Hindlimb muscle (tissue), 1 donor: ENCODE data around the gene ABCC8. TPM values are rescaled to one million over a fixed set of nuclear protein-coding genes. Genes with fewer than 3 reads are reported as not detected.

Experiments used
- DNase-seq: peaks from one replicate; pipeline ENCODE4 v3.0.0-alpha.2; 2013
- polyA plus RNA-seq: library from polyadenylated mRNA; unstranded; fragments of 120-200 nt; gene quantifications from one replicate; pipeline ENCODE4 v1.2.1, GENCODE V29; 2013; ENCODE audit not compliant: insufficient read length

The ABCC8 gene
- polyA plus RNA-seq, 1 donor = 3.5 TPM

DNA sequence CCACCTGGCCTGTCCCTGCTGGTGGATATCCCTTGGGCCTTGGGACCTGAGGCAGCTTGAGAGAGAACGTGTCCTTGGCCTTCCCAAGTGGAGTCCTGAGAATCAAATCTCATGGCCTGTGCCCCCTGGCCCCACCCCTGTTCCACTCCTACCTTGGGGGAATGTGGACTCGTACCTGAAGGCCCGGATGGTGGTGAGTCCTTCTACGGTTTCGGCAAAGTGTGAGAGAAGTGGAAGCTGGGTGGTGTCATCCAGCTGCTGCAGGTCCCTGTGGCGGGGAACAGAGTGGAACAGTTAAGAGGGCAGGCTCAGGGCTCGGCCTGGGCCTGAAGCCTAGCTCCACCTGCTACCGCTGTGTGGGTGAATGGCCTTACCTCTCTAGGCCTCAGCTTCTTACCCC lies 74.2 kb downstream of the ABCC8 start:
- no peak for DNase-seq

DNA sequence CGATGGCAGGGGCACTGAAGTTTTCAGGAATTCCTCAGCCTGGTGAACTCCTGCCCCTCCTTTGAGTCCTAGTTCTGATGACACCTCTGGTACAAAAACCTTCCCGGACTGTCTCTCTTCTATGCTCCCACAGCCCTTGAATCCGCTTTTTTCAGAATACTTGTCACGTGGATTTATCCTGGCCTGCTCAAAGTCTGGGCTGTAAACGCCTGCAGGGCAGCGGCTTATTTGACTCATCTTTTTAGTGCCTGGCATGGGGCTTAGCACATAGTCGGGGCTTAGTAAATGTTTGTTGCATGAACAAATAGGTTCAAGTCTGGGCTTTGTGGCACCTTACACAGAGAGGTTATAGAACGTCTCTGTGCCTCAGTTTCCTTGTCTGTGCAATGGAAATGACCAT lies 74.8 kb downstream of the ABCC8 start:
- no peak for DNase-seq

DNA sequence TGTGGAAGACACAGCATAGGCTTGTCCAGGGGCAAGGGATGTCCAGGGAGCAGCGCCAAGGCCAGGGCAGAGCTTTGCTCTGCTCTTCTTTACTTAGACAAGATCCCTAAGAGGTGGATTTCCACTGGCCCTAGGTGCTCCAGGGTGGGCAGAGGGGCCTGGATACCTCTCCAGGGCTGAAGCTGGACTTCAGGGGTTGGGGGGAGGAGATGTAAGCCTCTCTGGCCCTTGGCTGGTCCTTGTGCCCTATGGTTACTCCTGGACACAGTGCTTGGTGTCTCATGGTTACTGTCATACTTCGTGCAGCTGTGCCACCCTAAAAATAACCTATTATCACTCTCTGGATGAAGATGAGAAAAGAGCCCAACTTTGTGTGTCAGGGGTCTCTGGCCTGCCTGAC lies 75.3 kb downstream of the ABCC8 start:
- DNase-seq = no peak

DNA sequence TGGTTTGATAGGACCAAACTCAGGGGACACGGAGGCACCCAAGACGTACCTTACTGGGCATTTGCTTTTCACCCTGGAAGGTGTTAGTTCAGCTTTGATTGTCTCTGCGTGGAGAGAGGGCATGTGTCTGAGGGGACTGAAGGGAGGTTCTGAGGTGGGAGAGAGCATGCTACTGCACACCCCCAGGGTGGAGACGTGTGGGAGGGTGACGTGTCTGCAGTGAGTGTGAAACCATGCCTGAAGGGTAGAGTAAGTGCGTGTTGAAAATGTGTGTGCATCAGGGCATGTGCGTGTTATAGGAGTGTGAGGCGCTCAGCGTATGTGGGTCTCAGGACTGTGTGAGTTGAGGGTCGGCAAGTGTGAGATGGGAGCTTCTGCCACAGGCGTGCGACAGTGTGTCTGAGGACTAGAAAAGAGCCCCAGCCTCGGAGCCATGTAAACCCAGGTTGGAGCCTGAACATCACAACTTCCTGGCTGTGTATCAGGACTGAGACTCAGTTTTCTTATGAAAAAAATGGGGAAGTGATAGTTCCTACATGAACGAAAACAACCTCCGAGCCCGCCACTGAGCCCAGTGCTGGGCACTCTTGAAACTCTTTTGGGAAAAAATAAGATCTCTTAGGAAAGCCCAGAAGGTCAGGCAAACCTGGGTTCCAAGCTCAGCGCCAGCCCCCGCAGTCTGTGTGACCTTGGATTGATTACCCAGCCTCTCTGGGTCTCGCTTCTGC lies 76.4 kb downstream of the ABCC8 start:
- DNase-seq = no peak

DNA sequence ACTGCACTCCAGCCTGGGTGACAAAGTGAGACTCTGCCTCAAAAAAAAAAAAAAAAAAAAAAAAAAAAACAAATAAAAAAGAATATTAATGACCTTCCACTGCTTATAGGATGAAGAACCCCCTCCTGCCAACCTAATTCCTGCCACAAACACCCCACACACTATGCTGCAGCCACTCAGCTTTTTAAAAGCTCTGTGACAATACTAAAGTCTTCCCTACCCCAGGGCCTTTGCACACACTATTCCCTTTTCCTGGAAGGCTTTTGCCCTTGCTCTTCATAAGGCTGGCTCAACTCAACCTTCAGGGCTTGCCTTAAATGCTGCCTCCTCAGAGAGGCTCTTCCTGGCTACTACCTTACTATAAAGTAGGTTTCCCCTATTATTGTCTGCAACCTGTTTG lies 77.4 kb downstream of the ABCC8 start:
- DNase-seq = no peak

DNA sequence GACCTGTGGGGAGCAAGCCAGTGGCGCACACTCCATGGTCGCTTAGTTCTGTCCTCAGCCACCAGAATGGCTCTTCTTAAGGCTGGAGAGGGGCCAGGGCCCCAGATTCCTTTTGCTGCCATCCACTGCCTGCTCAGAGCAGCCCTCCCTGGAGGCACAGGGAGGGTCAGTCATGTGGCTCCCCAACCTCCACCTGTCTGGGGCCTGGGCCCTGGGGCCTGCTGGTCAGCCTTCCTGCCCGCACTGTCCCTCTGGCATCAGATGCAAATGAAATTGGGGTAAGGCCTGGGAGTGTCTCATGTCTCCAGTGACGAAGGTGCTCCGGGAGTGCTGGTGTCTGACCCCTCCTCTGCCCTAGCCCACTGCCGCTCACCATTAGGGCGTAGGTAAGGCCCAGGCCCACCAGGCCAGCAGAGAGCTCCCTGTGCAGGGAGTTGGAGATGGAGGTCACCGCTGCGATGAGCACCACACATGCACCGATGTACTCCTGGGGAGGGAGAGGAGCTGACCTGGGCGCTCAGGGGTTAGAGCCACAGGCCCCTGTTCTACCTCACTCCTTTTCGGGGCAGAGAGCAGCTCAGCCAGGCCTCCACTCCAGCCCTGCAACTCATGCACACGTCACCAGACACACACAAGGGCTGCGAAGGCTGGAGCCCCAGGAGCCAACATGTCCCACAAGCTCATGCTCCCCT lies 79.2 kb downstream of the ABCC8 start:
- no peak for DNase-seq

DNA sequence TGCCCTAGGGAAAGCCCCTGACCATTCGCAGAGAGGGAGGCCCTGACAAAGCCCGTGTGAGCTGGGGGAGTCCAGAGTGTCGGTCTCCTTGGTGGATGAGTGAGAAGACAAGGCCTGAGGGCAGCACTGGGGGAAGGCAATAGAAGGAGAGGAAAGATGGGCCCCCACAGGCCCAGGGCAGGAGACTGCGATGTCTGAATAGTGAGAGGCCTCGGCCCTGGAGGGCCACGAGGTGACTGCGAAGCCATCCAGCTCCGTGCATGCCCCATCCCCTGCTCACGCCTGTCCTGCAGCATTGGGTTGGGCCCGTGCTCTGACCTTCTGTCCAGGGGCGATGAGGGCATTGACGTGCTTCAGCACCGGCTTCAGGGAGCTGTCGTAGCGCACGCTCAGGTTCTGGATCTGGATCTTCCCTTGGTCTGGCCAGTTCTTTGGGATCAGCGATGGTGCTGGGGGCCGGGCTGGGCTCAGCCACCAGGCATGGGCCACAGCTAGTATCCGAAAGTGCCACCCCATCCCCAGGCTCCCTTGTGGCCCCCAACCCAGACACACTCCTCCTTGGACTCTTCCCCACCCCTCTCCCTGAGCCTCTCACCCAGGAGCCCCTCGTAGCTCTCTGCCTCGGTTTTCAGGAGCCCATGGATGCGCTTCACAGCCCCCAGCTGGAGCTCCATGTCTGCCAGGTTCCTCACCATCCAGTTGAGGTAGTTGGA lies 79.9 kb downstream of the ABCC8 start:
- DNase-seq = no peak

DNA sequence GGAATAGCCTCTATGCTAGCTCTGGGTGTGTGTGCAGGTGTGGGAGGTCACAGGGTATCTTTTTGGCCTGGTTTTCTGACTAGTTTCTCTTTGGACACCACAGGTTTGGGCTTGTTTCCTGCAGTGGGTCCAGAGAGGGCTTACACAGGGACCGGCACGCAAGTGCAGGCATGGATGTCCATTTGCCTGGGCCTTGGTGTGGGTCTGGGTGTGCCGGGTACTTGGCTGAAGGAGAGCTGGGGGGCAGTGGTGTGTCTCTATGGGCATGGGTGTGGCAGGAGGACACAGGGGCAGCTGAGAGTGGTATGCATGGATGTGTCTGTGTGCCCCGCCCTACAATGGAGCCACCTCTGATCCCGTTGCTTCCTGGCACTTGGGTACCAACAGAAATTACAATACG lies 80.7 kb downstream of the ABCC8 start:
- DNase-seq = no peak

DNA sequence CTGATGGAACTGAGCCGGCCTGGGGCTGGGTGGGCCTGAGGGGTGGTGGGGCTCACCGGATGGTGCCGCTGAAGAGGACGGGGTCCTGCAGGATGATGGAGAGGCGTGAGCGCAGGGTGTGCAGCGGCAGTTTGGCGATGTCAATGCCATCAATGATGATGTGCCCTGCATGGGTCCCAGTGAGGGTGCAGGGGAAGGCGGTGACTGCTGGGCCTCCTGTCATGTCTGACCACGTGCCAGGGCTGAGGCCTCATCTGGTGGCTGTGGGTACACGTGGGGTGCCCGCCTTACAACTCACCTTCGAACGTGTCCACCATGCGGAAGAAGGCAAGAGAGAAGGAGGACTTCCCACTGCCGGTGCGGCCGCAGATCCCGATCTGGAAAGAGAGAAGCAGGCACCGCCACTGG lies 81.1 kb downstream of the ABCC8 start:
- no peak for DNase-seq

DNA sequence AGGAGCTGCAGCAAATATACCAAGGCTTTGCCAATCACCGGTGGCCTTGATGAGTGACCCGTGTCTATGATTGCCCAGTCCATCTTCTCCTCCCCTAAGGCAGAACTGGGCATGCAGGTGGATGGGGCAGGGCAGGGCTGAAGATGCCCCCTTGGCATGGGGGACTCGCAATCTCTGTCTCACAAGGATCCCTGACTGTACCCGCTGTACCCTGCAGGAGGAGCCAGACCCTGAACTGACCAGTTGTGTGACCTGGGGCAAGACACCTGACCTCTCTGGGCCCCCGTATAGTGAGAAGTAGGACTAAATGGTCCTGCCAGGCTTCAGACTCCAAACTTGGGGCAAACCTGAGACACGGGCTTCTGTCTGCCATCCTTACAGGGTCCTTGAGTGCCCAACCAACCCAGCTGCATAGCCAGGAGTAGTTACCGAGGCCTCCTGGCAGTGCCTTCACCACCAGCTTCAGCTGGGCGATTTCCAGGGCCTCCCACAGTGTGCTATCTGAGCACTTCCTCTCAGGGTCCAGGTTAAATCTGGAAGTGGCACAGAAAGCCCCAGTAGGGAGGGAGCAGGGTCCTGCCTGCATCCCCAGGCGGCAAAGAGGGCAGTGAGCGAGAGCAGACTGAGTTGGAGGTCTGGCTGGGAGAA lies 81.8 kb downstream of the ABCC8 start:
- DNase-seq = no peak

DNA sequence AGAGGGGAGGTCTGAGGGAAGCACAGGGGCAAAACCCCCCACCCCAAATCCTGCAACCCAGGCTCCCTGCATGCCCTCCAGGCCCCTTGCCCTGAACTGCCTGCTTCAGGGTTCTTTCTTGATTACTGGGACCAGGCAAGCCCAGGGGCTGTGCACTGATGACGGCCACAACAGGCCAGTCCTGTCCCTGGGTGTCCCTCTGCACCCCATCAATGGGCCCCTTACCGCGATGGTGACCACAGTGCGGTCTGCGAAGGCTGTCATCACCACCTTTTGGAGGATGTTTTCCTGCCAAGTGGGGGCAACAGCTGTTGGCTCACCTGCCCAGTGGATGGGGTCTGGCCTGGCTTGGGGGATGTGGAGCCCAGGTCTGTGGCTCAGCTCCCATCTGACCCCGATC lies 83.2 kb downstream of the ABCC8 start:
- no peak for DNase-seq

DNA sequence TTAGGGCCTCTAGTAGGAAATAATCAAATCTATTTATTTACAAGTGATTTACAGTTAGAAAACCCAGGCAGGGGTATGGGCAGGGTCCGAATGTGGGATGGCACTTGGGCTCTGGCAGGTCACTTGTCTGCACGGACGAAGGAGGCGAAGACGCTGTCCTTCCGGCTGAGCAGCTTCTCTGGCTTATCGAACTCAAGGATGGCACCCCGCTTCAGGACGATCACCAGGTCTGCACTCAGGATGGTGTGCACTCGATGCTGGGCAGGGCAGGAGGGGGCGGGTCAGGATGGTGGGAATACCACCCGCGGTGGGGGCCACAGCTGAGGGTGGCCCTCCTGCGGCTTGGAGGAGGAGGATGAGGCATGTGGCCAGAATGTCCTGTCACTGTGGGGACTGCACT lies 83.8 kb downstream of the ABCC8 start:
- no peak for DNase-seq

DNA sequence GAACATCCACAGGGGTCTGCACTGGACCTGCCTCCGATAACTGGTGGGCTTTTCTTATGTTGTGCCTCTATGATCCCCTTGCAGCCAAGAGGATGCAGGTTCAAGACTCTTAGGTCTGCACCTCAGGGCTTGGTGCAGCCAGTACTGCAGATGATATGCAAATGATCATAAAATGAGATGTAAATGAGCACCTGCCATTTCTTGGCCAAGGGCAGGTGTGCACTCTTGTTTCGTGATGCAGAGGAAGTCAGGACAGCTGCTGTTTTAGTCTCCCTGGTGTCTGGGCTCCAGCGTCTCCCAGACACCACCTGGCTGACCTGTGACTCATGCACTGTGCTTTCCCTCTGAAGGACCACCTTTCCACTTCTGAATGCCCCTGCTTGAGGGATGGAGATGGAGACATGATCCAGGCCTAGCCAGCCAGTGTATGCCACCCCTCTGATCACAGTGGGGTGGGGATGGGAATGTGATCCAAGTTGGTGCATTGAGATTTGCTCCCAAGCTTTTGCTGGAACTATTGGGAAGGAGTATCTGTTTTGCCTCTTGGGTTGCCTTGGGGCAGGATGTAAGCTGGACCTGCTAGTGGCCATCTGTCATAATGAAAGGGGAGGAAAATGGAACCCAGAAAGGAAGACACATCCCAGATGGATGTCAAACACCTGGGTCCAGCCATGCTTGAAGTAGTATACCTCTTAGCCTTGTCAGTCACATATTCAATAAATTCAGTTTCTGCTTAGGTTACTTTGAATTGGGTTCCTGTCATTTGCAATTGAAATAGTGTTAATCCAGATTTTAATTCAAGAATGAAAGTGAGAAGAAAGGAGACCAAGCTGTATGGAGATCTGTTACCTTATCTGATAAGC lies 84.9 kb downstream of the ABCC8 start:
- no peak for DNase-seq

DNA sequence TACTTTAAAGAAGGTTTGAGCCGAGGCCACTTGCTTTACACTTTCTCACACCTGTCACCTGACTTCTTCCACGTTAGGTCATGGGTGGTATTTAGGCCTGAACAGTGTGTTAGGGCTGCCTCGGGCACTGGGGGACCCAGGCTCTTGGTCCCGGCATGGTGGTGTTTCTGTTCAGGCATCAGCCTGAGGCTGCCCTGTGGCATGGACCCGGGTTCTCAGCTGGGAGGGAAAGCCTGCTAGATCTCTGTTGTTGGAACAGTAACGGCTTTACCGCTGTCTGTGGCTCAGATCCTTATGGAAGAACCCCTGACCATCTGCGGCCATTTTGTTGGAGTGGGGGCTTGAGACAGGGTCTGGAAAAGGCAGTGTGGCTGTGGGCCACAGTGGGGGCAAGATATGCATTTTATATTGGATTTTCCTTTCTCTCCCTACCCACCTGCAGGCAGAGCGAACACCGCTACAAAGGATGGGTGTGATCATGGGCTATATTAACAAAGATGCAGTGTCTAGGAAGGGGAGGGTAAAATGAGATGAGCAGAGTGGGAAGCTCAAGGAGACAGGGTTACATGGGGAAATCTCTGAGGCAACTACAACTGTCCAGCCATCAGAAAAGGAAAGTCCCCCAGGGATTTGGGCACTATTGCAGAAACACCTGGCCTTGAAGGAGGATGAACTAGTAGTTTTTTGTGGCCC lies 86.5 kb downstream of the ABCC8 start:
- no peak for DNase-seq

DNA sequence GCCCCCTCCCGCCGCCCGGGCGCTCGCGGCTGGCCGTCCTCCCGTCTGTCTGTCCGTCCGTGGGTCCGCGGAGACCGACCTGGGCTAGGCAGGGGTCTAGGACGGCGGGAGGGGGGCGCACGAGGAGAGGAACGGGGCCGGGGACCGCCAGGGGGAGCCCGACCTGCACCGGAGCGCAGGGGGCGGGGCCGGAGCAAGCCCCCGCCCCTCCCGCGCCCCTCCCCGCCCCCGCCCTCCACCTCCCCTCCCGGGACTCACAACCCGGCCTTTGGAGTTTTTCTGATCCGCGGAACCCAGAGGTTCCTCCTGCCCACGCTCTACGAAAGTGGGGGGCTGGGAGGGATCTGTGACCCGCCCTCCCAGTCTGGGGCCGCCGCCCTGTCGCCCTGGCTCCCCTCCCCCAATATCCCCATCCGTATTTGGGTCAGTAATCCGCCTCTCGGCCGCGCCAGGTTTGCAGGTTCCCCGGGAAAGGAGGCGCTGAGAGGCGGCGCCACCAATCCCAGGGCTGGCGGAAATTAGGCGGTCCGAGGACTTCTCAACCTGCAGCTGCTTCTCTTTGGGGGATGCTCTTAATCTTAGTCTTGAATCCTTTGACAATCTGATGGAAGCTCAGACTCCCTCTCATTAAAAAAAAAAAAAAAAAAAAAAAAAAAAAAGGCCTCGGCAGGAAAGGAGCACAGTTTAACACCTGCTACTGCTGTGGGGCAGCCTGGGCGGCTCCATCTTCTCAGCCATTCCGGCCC lies 87.3 kb downstream of the ABCC8 start:
- peak; percentile 33 for DNase-seq

DNA sequence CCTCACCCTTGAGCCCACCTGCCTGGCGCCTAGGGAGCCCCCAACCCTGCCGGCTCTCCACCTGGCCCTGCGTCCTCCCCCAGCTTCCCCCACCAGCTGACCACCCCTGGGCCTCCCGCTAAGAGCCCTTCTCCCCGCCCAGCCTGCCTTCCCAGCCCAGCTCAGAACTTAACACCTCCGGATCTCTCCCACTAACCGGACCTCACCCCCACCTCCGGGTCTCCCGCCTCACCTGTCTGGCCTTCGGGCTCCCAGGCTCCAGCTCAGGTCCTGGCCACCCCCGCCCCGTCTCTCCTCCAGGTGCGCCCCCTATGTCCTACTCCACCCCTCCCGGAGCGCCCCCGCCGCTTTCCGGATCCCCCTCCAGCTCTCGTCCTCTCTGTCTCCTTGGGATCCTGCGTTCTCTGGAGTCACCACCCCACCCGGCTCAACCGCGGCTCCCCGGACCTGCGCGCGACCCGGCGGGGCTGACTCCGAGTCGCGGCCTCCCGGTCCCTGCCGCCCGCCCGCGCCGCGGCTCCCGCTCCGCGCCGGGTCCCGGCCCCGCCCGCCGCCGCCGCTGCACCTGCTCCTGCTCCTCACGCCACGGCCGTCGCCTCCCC lies 87.9 kb downstream of the ABCC8 start, which contains the start of gene KCNJ11:
Gene KCNJ11 (minus strand): TSS at position 51 of the 602 bp plus-strand sequence. CDS start 568 bp downstream, outside the sequence.
- DNase-seq = no peak

DNA sequence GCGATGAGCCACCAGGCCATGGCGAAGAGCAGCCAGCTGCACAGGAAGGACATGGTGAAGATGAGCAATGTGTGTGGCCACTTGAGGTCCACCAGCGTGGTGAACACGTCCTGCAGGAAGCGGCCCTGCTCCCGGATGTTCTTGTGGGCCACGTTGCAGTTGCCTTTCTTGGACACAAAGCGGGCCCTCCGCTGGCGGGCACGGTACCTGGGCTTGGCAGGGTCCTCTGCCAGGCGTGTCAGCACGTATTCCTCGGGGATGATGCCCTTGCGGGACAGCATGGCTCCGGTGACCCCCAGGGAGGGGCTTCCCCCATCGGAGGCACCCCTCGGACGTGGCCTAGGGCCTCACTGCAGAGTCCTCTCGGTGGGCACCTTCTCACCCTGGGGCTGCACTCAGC lies 88.8 kb downstream of the ABCC8 start:
- no peak for DNase-seq

DNA sequence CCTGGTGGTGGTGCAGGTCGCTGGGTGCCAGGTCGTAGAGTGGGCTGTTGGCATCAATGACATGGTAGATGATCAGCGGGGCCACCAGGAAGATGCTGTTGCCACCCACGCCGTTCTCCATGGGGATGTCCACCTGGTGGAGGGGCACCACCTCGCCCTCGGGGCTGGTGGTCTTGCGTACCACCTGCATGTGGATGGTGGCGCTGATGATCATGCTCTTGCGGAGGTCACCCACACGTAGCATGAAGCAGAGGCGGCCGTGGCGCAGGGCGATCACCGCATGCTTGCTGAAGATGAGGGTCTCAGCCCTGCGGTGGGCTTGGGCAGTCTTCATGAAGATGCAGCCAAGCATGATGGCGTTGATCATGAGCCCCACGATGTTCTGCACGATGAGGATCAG lies 89.4 kb downstream of the ABCC8 start:
- DNase-seq = no peak

DNA sequence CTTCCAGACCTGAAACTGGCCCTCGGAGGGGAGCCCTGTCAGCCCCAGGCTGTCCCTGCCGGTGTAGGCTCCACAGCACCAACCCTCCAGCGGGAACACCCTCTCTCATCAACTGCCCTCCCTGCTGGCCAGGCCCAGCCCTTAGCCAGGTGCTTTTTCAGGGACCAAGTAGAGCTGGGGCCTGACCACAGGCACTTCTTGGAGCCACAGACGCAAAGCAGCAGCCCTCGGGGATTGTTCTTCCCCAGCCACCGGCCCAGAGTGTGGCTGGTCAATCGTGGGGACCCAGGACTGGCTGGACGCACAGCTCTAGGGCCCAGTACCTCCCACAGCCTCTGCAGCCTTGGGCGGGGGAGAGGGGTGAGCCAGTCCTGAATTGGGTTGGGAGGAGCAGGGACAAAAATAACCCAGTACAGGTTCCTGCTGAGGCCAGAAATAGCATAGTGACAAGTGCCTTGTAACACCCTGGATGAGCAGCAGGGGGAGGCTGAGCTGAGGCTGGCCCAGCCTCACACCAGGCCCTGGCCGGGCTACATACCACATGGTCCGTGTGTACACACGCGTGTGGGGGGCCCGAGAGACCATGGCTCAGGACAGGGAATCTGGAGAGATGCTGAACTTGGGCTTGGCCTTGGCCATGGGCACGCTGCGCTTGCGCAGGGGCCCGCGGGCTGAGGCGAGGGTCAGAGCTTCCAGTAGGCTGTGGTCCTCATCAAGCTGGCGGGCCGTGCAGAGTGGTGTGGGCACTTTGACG lies 90.1 kb downstream of the ABCC8 start:
- DNase-seq = no peak

DNA sequence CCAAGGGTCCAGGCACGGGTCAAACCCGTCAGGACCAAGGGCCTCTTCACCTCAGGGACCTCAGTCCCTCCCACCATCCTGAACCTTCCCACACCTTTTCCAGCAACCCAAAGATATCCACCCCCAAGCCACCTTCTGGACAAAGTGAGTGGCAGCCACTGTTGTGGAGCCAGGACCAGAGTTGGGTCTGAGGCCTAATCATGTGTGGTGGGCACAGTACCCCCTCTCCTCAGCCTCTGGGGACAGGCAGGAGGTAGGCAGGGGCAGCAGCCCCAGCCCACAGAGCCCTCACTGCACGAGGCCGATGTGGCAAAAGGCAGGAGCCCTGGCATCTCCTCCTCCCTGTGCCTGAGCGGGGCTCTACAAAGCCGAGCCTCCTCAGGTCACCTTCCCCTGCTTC lies 90.7 kb downstream of the ABCC8 start:
- no peak for DNase-seq
